ENCODE data around the gene ADAM12.

- TF ChIP-seq USF1 (IDR thresholded peaks at IDR 0.05) (no peak), TAF1 (IDR thresholded peaks at IDR 0.05; ENCODE audit: low read depth) (no peak), NFIC (IDR thresholded peaks at IDR 0.05) (no peak), YY1 (IDR thresholded peaks at IDR 0.05; ENCODE audit: low read depth) (no peak), EP300 (IDR thresholded peaks at IDR 0.05; ENCODE audit: borderline replicate concordance) (no peak), CEBPB (IDR thresholded peaks at IDR 0.05) (no peak), MAX (IDR thresholded peaks at IDR 0.05) (no peak), CREB1 (IDR thresholded peaks at IDR 0.05; ENCODE audit: low read depth) (no peak), REST (IDR thresholded peaks at IDR 0.05; ENCODE audit: low read depth) (no peak)
These were observed 140.8 kb downstream of the ADAM12 start for GRCh38 chr10:126247446-126247975.
